LNCAP (cell line): ENCODE data around the gene WIPF1.

Experiments
- TF ChIP-seq, protein P1 (sequence below): fragments of 450-650 bp; IDR thresholded peaks from 2 replicates; pipeline ENCODE4 v1.5.1; 2017; ENCODE audit warnings: mild to moderate bottlenecking

Gene WIPF1, protein sequence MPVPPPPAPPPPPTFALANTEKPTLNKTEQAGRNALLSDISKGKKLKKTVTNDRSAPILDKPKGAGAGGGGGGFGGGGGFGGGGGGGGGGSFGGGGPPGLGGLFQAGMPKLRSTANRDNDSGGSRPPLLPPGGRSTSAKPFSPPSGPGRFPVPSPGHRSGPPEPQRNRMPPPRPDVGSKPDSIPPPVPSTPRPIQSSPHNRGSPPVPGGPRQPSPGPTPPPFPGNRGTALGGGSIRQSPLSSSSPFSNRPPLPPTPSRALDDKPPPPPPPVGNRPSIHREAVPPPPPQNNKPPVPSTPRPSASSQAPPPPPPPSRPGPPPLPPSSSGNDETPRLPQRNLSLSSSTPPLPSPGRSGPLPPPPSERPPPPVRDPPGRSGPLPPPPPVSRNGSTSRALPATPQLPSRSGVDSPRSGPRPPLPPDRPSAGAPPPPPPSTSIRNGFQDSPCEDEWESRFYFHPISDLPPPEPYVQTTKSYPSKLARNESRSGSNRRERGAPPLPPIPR

DNA sequence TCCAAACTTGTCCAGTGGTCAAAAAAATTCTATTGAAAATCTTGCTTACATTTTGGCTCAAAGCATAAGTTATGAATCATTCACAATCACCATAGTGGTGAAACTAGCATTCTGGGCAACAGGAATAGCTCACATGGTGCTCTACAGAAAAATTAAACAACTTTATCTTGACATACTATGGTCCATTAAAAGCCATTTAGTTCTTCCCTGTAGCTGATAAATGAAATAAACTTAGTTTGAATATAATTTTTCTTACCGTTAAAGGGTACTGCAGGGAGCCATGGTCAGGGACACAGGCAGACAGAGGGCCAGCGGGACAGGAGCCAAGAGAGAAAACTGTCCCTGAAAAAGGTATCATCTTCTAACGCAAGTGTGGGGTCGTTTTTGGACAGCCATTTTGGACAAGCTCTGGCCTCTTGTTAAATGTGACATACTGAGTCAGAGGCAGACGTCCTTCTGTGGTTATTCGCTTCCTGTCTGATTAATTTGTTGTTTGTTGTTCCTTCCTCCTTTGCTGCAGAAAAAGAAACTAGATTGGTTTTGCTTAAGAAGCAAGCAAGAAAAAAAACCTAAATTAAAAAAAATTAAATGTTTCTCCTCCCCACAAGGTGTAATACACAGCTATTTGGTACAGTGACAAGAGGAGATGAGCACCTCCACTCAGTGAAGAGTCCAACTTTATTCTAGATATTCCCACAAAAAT, at the start of gene WIPF1:
WIPF1 (minus strand) TSS at position 460 of the 703 bp plus-strand sequence. CDS start 12,231 bp downstream, outside the sequence.
- TF ChIP-seq, protein P1, sequence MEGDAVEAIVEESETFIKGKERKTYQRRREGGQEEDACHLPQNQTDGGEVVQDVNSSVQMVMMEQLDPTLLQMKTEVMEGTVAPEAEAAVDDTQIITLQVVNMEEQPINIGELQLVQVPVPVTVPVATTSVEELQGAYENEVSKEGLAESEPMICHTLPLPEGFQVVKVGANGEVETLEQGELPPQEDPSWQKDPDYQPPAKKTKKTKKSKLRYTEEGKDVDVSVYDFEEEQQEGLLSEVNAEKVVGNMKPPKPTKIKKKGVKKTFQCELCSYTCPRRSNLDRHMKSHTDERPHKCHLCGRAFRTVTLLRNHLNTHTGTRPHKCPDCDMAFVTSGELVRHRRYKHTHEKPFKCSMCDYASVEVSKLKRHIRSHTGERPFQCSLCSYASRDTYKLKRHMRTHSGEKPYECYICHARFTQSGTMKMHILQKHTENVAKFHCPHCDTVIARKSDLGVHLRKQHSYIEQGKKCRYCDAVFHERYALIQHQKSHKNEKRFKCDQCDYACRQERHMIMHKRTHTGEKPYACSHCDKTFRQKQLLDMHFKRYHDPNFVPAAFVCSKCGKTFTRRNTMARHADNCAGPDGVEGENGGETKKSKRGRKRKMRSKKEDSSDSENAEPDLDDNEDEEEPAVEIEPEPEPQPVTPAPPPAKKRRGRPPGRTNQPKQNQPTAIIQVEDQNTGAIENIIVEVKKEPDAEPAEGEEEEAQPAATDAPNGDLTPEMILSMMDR = no peak

DNA sequence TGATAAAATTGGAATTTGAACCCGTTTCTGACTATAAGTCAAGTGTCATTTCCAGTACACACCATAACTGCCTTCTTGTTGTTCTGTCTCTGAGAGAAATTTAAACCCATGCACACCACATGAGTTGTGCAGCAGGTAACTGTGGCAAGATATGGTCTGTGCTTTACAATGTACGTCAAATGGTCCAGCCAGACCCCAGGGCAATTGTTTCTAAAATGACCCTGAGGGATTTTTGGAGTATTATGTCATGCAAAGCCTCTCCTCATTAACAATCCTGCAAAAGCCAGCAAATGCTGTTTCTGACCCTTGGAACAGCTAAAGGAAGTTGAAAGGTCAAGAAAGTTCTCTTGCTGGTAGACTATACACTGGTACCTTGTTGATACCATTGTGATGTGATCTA, 47.7 kb upstream of the WIPF1 start:
- TF ChIP-seq, protein P1 = no peak

DNA sequence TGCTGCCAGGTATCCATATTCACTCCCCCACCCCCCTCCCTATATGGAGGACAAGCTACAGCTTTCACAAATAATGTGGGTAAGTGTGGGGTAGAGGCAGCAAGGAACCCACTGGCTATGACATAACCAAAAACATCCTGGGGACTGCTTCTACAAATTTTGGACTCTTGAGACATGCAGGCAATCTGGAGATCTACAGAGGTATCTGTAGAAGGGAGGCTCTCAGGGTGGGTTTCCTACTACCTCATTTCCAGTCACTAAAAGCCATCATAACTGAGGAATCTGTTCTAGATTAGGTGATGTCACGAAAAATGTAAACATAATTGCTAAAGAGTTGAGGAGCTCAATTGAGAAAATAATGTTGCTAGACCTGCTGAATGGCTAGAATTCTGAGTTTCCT, 46.8 kb upstream of the WIPF1 start:
- TF ChIP-seq, protein P1 = no peak

DNA sequence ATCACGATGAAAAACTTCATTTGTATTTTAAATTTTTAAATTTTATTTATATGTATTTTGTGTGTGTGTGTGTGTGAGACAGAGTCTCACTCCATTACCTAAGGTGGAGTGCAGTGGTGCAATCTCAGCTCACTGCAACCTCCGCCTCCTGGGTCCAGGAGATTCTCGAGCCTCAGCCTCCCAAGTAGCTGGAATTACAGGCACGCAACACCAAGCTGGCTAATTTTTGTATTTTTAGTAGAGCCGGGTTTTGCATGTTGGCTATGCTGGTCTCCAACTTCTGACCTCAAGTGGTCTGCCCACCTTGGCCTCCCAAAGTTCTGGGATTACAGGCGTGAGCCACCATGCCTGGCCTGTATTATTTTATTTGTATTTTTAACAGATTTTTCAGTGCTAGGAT, 45.8 kb upstream of the WIPF1 start:
- TF ChIP-seq, protein P1 = no peak

DNA sequence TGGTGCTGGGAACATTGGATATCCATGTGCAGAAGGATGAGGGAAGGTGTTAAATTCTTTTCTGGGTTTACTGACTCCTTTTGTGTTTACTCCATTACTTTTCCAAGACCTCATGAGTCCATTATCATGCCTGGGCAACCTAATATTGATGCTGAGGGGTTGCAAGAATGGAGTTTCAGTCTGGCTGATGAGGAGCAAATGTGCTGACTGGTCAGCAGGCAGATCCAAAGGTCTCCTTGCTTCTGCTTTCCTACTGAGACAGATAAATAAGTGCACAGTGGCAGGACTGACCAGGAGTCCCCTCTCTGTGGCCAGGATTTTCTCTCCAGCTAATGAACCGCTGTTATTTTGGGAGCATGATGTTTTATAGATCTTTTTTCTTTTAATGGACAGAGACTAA, 43.6 kb upstream of the WIPF1 start:
- TF ChIP-seq, protein P1 = no peak

DNA sequence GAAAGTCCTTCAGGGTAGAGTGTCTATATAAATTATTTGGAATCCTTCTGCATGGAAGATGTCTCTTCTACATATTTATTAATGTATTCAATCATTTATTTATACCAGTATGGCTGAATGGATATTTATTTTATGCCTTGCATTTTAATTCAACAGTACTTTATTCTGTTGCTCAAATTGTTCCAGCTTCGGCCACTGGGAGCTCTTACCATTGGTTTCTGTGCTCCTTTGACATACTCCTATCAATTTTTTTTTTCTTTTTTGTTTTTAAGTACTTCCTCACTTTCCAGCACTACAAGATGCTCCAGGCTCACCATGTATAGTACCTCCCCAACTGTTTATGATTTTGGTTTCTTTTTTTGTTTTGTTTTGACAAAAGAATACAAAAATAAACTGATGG, 39.4 kb upstream of the WIPF1 start:
- TF ChIP-seq, protein P1 = no peak

DNA sequence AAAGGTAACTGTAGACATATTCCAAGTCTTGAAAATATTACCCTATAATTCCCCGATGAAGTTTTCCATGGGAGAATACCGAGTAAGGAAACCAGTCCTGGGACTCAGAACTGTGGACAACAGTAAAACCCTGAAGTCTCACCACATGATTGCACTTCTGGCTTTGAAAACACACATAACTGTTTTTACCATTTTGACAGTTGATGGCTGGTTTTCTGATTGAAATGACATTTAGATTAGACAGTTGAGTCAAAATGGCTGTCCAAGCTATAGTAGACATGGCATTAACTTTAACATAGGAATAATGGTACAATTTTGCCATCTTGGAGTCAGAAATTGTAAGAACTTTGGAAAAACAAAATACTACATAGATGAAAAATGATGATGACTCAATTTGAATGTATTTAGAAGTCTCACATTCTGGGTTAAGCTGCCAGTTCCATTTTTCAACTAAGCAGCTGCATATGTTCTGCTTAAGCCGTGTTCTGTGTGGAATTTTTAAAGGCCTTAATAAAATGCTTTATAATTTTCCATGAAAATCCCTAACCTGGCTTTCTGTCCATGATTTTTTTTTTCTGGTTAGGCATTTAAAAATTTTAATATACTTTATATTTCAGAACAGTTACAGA, 38.3 kb upstream of the WIPF1 start:
- TF ChIP-seq, protein P1 = no peak
